HG03521 (cell line): Measurements from ENCODE around the gene SOCS1.

Experiments
- ATAC-seq: cut with Tn5 transposase; IDR thresholded peaks from one replicate; pipeline ENCODE4 v1.9.1; 2021; ENCODE audit warnings: mild to moderate bottlenecking, moderate library complexity; ENCODE audit not compliant: unreplicated experiment

SOCS1 gene

GRCh38 chr16:11263737-11264136 is 7.7 kb upstream of the SOCS1 start:
- ATAC-seq: no peak

GRCh38 chr16:11262915-11263314 is 6.9 kb upstream of the SOCS1 start:
- no peak for ATAC-seq

GRCh38 chr16:11260596-11260966 is 4.6 kb upstream of the SOCS1 start:
- ATAC-seq: no peak

GRCh38 chr16:11259655-11260595 is 3.9 kb upstream of the SOCS1 start:
- ATAC-seq: no peak

GRCh38 chr16:11258553-11259492 is 2.8 kb upstream of the SOCS1 start:
- no peak for ATAC-seq

GRCh38 chr16:11257131-11257938 is 1.3 kb upstream of the SOCS1 start:
- ATAC-seq: no peak

GRCh38 chr16:11256661-11257130 is 692 bp upstream of the SOCS1 start:
- ATAC-seq: no peak

GRCh38 chr16:11254913-11255736 is 879 bp downstream of the SOCS1 start:
- ATAC-seq: peak; percentile 2

- no peak for ATAC-seq
Observed at GRCh38 chr16:11253995-11254912, 1.8 kb downstream of the SOCS1 start.

- no peak for ATAC-seq
Observed at GRCh38 chr16:11253009-11253994, 2.7 kb downstream of the SOCS1 start.

GRCh38 chr16:11252482-11252931 is 3.5 kb downstream of the SOCS1 start:
- ATAC-seq: no peak

GRCh38 chr16:11251525-11252481 is 4.2 kb downstream of the SOCS1 start:
- ATAC-seq: no peak

- no peak for ATAC-seq
Observed at GRCh38 chr16:11250786-11251524, 5.0 kb downstream of the SOCS1 start.

- ATAC-seq: no peak
Observed at GRCh38 chr16:11250091-11250785, 5.8 kb downstream of the SOCS1 start.
